ENCODE data around the gene TBP. TPM values are rescaled to one million over a fixed set of nuclear protein-coding genes. Genes with fewer than 3 reads are reported as not detected.
A peak's percentile ranks its signal among the peaks of the same experiment; 100 is the strongest.

The TBP gene
- total RNA-seq, 1 donor from 2014 or later: 20.4 TPM

DNA sequence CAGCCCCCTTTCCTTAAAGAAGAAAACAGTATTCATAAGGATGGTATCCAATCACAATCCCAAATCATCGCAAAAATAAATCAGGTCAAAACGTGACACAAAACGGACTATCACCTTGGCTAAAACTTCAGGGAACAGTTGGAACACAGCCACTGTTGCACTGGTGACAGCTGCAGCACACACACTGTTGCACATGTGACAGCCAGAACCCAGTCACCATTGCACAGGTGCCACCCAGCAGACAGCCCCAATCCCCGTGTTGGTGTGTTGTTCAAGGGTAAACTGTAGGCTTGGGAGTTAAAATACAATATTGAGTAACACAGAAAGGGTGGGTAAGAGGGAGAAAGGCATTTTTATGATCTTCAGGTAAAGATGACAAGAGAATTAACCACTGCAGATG, 16.8 kb upstream of the TBP start:
- no peaks in the 10 kb centered on the region for H3K9me3 Mint-ChIP-seq (ENCODE audit: unreplicated experiment)
- H3K27ac Mint-ChIP-seq (ENCODE audit: unreplicated experiment): no peak overlapping the region
- peaks cover 54% of the 10 kb centered on the region for H3K36me3 Mint-ChIP-seq (ENCODE audit: unreplicated experiment)
- no peak for DNase-seq (ENCODE audit: extremely low spot score, unreplicated experiment)
- H3K27me3 Mint-ChIP-seq (ENCODE audit: unreplicated experiment): no peaks in the 10 kb centered on the region
- TF ChIP-seq, protein P1, sequence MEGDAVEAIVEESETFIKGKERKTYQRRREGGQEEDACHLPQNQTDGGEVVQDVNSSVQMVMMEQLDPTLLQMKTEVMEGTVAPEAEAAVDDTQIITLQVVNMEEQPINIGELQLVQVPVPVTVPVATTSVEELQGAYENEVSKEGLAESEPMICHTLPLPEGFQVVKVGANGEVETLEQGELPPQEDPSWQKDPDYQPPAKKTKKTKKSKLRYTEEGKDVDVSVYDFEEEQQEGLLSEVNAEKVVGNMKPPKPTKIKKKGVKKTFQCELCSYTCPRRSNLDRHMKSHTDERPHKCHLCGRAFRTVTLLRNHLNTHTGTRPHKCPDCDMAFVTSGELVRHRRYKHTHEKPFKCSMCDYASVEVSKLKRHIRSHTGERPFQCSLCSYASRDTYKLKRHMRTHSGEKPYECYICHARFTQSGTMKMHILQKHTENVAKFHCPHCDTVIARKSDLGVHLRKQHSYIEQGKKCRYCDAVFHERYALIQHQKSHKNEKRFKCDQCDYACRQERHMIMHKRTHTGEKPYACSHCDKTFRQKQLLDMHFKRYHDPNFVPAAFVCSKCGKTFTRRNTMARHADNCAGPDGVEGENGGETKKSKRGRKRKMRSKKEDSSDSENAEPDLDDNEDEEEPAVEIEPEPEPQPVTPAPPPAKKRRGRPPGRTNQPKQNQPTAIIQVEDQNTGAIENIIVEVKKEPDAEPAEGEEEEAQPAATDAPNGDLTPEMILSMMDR (IDR thresholded peaks at IDR 0.05): no peak
- no peak overlapping the region for H3K4me3 Mint-ChIP-seq (ENCODE audit: unreplicated experiment)
- no peaks in the 10 kb centered on the region for H3K4me1 Mint-ChIP-seq (ENCODE audit: unreplicated experiment)

DNA sequence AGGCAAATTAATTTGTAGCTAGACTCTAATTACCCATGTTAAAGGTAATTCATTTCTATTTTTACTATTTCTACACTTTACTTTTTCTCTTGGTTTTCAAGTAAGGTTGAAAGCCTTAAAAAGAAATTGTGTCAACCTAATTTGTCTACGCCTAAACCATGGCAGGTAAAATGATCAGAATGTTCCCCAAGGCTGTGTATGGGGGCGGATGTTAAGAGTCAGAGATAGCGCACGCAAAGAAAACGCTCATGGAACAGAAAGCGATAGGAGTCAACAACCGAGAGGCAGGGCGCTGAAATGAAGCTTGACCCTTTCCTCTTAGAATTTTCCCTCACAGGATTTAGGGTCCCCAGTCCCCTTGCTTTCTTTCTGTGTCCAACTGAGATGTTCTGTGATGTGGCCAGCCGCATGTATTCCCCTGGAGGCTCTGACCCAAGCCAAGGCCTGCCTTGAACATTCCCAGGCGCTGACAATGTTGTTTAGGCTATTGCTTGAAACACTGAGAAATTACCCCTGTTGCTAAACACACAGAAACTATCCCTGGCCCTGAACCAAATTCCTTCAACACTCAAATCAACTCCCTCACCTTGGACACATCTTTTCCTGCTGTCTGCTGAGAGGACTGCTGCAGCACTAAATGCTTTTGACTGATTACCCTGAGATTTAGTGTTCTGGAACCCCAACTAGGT, 12.0 kb upstream of the TBP start:
- no peaks in the 10 kb centered on the region for H3K9me3 Mint-ChIP-seq (ENCODE audit: unreplicated experiment)
- no peaks in the 10 kb centered on the region for H3K27me3 Mint-ChIP-seq (ENCODE audit: unreplicated experiment)
- H3K4me3 Mint-ChIP-seq (ENCODE audit: unreplicated experiment): no peak overlapping the region
- H3K4me1 Mint-ChIP-seq (ENCODE audit: unreplicated experiment): no peaks in the 10 kb centered on the region
- DNase-seq (ENCODE audit: extremely low spot score, unreplicated experiment): no peak
- H3K27ac Mint-ChIP-seq (ENCODE audit: unreplicated experiment): no peak overlapping the region
- TF ChIP-seq, protein P1 (IDR thresholded peaks at IDR 0.05): no peak
- peaks cover 54% of the 10 kb centered on the region for H3K36me3 Mint-ChIP-seq (ENCODE audit: unreplicated experiment)

DNA sequence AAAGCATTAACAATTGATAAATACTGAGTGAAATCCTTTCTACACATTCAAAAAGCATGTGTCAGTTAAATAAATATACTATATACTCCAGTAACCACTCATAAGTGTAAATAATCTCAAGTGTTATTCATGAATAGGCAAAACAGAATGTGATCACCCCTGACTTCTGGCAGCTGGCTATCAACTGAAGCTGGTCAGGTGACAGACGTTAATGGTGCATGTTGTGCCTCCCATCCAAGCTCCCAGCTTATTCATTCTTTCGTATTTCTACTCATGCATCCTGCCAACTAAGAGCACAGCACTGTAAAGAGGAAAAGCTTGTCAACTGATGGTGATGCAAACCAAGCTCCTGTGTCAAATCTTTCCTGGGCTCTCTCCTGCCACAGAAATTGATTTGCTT, 8.8 kb upstream of the TBP start:
- no peak for DNase-seq (ENCODE audit: extremely low spot score, unreplicated experiment)
- TF ChIP-seq, protein P1 (IDR thresholded peaks at IDR 0.05): no peak
- peaks cover 44% of the 10 kb centered on the region for H3K36me3 Mint-ChIP-seq (ENCODE audit: unreplicated experiment)

DNA sequence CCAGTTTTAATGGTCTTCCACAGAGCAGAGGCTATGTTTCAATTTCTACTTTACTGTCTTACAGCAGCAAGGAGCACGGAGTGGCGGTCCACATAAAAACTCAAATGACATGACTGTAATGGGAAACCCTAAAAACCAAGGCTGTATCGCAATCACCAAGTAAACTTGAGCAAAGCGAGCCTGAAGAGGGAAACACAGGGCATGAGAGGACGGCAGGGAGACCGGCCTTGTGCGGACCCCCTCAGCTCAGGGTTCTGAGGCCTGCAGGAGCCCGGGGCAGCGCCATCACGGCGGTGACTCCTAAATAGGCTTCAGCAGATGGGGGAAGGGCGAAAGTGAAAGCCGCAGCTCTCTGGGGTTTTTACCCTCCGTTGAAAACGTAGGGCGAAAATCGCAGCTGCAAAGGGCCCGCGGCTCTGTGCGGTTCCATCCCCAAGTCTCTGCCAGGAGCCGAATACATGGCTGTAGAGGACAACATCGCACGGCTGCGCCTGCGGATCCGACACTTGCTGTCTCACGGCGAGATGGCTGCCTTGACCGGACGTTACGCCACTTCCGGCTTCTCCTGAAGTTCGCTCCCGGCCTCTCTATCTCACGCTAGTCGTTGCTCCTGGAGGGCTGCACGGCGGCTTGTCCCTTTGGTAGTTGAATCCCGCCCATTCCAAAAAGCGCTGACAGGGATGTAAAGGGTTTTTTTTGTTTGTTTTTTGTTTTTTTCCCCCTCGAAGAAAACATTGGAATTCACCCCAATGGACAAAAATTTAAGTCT, 1.2 kb upstream of the TBP start, which contains the start of gene PSMB1:
Gene PSMB1 (minus strand): TSS at position 543 of the 769 bp plus-strand sequence. CDS start 65 bp downstream, at position 478.
- H3K27me3 Mint-ChIP-seq (ENCODE audit: unreplicated experiment): no peaks in the 10 kb centered on the region
- peaks cover 26% of the 10 kb centered on the region for H3K4me1 Mint-ChIP-seq (ENCODE audit: unreplicated experiment)
- peaks cover 8% of the 10 kb centered on the region for H3K36me3 Mint-ChIP-seq (ENCODE audit: unreplicated experiment)
- no peaks in the 10 kb centered on the region for H3K9me3 Mint-ChIP-seq (ENCODE audit: unreplicated experiment)
- H3K4me3 Mint-ChIP-seq (ENCODE audit: unreplicated experiment): no peak within 1 kb of the TSS
- TF ChIP-seq, protein P1 (IDR thresholded peaks at IDR 0.05): no peak
- no peak within 1 kb of the TSS for H3K27ac Mint-ChIP-seq (ENCODE audit: unreplicated experiment)
- peak; percentile 94 for DNase-seq (ENCODE audit: extremely low spot score, unreplicated experiment)

More for the DNA sequence above, 8.8 kb upstream of the TBP start:
- Mint-ChIP-seq H3K4me3 (ENCODE audit: unreplicated experiment) (no peak overlapping the region), H3K27me3 (ENCODE audit: unreplicated experiment) (no peaks in the 10 kb centered on the region), H3K27ac (ENCODE audit: unreplicated experiment) (no peak overlapping the region), H3K9me3 (ENCODE audit: unreplicated experiment) (no peaks in the 10 kb centered on the region), H3K4me1 (ENCODE audit: unreplicated experiment) (peaks cover 11% of the 10 kb centered on the region)

DNA sequence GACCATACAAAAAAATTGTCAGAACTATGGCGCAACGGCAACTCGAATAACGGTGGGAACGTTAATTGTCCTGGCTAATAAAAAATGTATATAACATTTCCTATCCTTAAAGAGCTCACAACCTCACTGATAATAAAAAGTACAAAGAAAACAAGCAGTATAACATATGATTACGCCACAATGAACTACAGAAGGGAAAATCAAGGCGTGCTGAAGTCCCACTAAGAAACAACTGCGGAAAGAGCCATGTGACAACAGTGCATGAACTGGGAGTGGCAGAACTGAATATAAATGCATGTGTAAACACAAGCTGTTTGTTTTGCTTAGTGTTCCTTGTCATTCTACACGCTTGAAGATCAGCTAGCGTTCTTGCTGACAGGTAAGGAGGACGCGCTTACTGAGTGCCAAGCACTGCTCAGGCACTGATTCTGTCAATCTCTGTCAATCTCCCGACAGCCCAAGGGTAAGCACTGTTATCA, 596 bp upstream of the TBP start:
- Mint-ChIP-seq H3K27me3 (ENCODE audit: unreplicated experiment) (no peaks in the 10 kb centered on the region), H3K36me3 (ENCODE audit: unreplicated experiment) (peaks cover 9% of the 10 kb centered on the region), H3K4me1 (ENCODE audit: unreplicated experiment) (peaks cover 26% of the 10 kb centered on the region), H3K27ac (ENCODE audit: unreplicated experiment) (no peak overlapping the region), H3K4me3 (ENCODE audit: unreplicated experiment) (no peak overlapping the region), H3K9me3 (ENCODE audit: unreplicated experiment) (no peaks in the 10 kb centered on the region)
- DNase-seq (ENCODE audit: extremely low spot score, unreplicated experiment): no peak
- TF ChIP-seq, protein P1 (IDR thresholded peaks at IDR 0.05): no peak
